WTC11 (cell line): Measurements from ENCODE around the gene IL17RA. TPM values are rescaled to one million over a fixed set of nuclear protein-coding genes. Genes with fewer than 3 reads are reported as not detected.

Source experiments
- ATAC-seq: fragments of 200-7000 bp; cut with Tn5 transposase; 2 replicates; pipeline ENCODE4 v1.10.0; 2021; ENCODE audit warnings: mild to moderate bottlenecking, moderate library complexity
- CTCF ChIA-PET: fragments of 300-600 bp; sonication (Branson Sonifier 250); formaldehyde crosslinking; loops from one replicate; lab custom pipeline; 2021; ENCODE audit warnings: antibody characterized with exemption; lab: Charles Lee
- POLR2A ChIA-PET: fragments of 350-600 bp; sonication (Branson Sonifier 250); formaldehyde crosslinking; loops from one replicate; lab custom pipeline; 2021; ENCODE audit warnings: antibody characterized with exemption; lab: Charles Lee
- DNase-seq: peaks from one replicate; pipeline ENCODE4 v3.0.0; 2021; ENCODE audit warnings: low spot score
- H3K27ac Mint-ChIP-seq: 2 replicates; pipeline ENCODE4 v1.8.0; 2021; ENCODE audit warnings: mixed read lengths
- H3K27me3 Mint-ChIP-seq: 2 replicates; pipeline ENCODE4 v1.8.0; 2021; ENCODE audit warnings: low read depth, mild to moderate bottlenecking, moderate library complexity, mixed read lengths
- H3K36me3 Mint-ChIP-seq: 2 replicates; pipeline ENCODE4 v1.8.0; 2021; ENCODE audit warnings: mixed read lengths
- H3K4me1 Mint-ChIP-seq: 2 replicates; pipeline ENCODE4 v1.8.0; 2022; ENCODE audit warnings: mixed read lengths
- H3K4me3 Mint-ChIP-seq: 2 replicates; pipeline ENCODE4 v1.8.0; 2021; ENCODE audit warnings: mild to moderate bottlenecking, moderate library complexity, mixed read lengths
- H3K9me3 Mint-ChIP-seq: 2 replicates; pipeline ENCODE4 v1.8.0; 2021; ENCODE audit warnings: mixed read lengths
- CREM ChIP-seq: sonication (generic); formaldehyde crosslinking; IDR thresholded peaks from 2 replicates; pipeline ENCODE4 v1.8.1; 2022; ENCODE audit warnings: mild to moderate bottlenecking, missing genetic modification reagents, moderate library complexity
- EMX1 ChIP-seq: fragments of 250-450 bp; sonication (Bioruptor Pico); IDR thresholded peaks from 2 replicates; pipeline ENCODE4 v1.8.0; 2021; ENCODE audit warnings: mild to moderate bottlenecking
- FOXK1 ChIP-seq: sonication (generic); formaldehyde crosslinking; IDR thresholded peaks from 2 replicates; pipeline ENCODE4 v1.8.0; 2022; ENCODE audit warnings: mild to moderate bottlenecking, moderate library complexity, missing genetic modification reagents
- GABPB1 ChIP-seq: sonication (generic); formaldehyde crosslinking; IDR thresholded peaks from 2 replicates; pipeline ENCODE4 v1.8.1; 2023; ENCODE audit warnings: mild to moderate bottlenecking, missing genetic modification reagents
- MYBL2 ChIP-seq: sonication (generic); formaldehyde crosslinking; IDR thresholded peaks from 2 replicates; pipeline ENCODE4 v1.8.1; 2023; ENCODE audit warnings: mild to moderate bottlenecking, moderate library complexity, missing genetic modification reagents
- NFATC4 ChIP-seq: fragments of 250-450 bp; sonication (Bioruptor Pico); IDR thresholded peaks from 2 replicates; pipeline ENCODE4 v1.9.0; 2021; ENCODE audit warnings: mild to moderate bottlenecking
- NFE2L1 ChIP-seq: sonication (generic); formaldehyde crosslinking; IDR thresholded peaks from 2 replicates; pipeline ENCODE4 v1.8.1; 2023; ENCODE audit warnings: missing genetic modification reagents
- NR1H2 ChIP-seq: sonication (generic); formaldehyde crosslinking; IDR thresholded peaks from 2 replicates; pipeline ENCODE4 v1.9.0; 2021; ENCODE audit warnings: mild to moderate bottlenecking, moderate library complexity, missing genetic modification reagents
- NR2C2 ChIP-seq: sonication (generic); formaldehyde crosslinking; IDR thresholded peaks from 2 replicates; pipeline ENCODE4 v1.8.0; 2022; ENCODE audit warnings: mild to moderate bottlenecking, missing genetic modification reagents
- TCF7 ChIP-seq: sonication (generic); formaldehyde crosslinking; IDR thresholded peaks from 2 replicates; pipeline ENCODE4 v1.8.0; 2022; ENCODE audit warnings: mild to moderate bottlenecking, low read depth, missing genetic modification reagents, moderate library complexity
- ZNF232 ChIP-seq: sonication (generic); formaldehyde crosslinking; IDR thresholded peaks from 2 replicates; pipeline ENCODE4 v1.8.0; 2022; ENCODE audit warnings: mild to moderate bottlenecking, missing genetic modification reagents
- ZNF317 ChIP-seq: sonication (generic); formaldehyde crosslinking; IDR thresholded peaks from 2 replicates; pipeline ENCODE4 v1.8.1; 2023; ENCODE audit warnings: low read depth, mild to moderate bottlenecking, moderate library complexity, missing genetic modification reagents, borderline replicate concordance
- ZNF671 ChIP-seq: fragments of 250-450 bp; sonication (Bioruptor Pico); IDR thresholded peaks from 2 replicates; pipeline ENCODE4 v1.8.0; 2021; ENCODE audit warnings: mild to moderate bottlenecking
- total RNA-seq: library from RNA; stranded (reverse); gene quantifications from 3 replicates; pipeline ENCODE4 v1.2.3, GENCODE V29; 2021
- TF ChIP-seq, protein P1 (sequence below): fragments of 250-450 bp; sonication (Bioruptor Pico); IDR thresholded peaks from 2 replicates; pipeline ENCODE4 v1.9.0; 2021; ENCODE audit warnings: mild to moderate bottlenecking
- TF ChIP-seq, protein P2 (sequence below): fragments of 250-450 bp; sonication (Bioruptor Pico); IDR thresholded peaks from 2 replicates; pipeline ENCODE4 v1.8.0; 2021; ENCODE audit warnings: mild to moderate bottlenecking
- TF ChIP-seq, protein P3 (sequence below): sonication (generic); formaldehyde crosslinking; IDR thresholded peaks from 2 replicates; pipeline ENCODE4 v1.8.0; 2022; ENCODE audit warnings: missing genetic modification reagents
- TF ChIP-seq, protein P4 (sequence below): sonication (generic); formaldehyde crosslinking; IDR thresholded peaks from 2 replicates; pipeline ENCODE4 v1.8.0; 2022; ENCODE audit warnings: mild to moderate bottlenecking, missing genetic modification reagents
- TF ChIP-seq, protein P5 (sequence below): sonication (generic); formaldehyde crosslinking; IDR thresholded peaks from 2 replicates; pipeline ENCODE4 v1.8.1; 2023; ENCODE audit warnings: mild to moderate bottlenecking, missing genetic modification reagents, moderate library complexity

Gene IL17RA
- total RNA-seq, 1 experiment from 2014 or later: 7.9 TPM

DNA sequence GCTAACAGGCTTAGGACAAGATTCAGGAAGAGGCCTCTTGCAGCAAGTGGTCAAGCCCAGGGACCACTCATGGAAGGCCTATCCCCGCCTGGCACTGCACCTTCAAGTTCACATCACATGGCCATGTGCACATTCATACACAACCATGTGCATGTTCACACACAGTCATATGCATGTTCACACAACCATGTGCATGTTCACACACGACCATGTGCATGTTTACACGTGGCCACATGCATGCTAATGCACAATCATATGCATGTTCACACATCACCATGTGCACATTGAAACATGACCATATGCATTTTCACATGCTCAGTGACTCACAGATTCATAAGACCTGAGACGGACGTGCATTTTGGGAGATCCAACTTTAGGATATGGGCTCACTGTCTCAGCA, 28.7 kb upstream of the IL17RA start:
- no peaks in the 10 kb centered on the region for H3K36me3 Mint-ChIP-seq
- H3K27me3 Mint-ChIP-seq: peaks cover 16% of the 10 kb centered on the region
- no peak overlapping the region for H3K4me3 Mint-ChIP-seq
- ChIA-PET POLR2A (no interaction called here), CTCF (no interaction called here)
- H3K9me3 Mint-ChIP-seq: peaks cover 9% of the 10 kb centered on the region
- TF ChIP-seq NFE2L1 (CRISPR knock-in tag): no peak
- TF ChIP-seq EMX1 (CRISPR knock-in tag): no peak
- TF ChIP-seq, protein P1, sequence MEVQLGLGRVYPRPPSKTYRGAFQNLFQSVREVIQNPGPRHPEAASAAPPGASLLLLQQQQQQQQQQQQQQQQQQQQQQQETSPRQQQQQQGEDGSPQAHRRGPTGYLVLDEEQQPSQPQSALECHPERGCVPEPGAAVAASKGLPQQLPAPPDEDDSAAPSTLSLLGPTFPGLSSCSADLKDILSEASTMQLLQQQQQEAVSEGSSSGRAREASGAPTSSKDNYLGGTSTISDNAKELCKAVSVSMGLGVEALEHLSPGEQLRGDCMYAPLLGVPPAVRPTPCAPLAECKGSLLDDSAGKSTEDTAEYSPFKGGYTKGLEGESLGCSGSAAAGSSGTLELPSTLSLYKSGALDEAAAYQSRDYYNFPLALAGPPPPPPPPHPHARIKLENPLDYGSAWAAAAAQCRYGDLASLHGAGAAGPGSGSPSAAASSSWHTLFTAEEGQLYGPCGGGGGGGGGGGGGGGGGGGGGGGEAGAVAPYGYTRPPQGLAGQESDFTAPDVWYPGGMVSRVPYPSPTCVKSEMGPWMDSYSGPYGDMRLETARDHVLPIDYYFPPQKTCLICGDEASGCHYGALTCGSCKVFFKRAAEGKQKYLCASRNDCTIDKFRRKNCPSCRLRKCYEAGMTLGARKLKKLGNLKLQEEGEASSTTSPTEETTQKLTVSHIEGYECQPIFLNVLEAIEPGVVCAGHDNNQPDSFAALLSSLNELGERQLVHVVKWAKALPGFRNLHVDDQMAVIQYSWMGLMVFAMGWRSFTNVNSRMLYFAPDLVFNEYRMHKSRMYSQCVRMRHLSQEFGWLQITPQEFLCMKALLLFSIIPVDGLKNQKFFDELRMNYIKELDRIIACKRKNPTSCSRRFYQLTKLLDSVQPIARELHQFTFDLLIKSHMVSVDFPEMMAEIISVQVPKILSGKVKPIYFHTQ (CRISPR knock-in tag): no peak
- TF ChIP-seq, protein P2, sequence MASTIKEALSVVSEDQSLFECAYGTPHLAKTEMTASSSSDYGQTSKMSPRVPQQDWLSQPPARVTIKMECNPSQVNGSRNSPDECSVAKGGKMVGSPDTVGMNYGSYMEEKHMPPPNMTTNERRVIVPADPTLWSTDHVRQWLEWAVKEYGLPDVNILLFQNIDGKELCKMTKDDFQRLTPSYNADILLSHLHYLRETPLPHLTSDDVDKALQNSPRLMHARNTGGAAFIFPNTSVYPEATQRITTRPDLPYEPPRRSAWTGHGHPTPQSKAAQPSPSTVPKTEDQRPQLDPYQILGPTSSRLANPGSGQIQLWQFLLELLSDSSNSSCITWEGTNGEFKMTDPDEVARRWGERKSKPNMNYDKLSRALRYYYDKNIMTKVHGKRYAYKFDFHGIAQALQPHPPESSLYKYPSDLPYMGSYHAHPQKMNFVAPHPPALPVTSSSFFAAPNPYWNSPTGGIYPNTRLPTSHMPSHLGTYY (CRISPR knock-in tag): no peak
- no peak for TF ChIP-seq NR1H2 (CRISPR knock-in tag)
- TF ChIP-seq CREM: no peak
- no peak for TF ChIP-seq MYBL2
- TF ChIP-seq, protein P3, sequence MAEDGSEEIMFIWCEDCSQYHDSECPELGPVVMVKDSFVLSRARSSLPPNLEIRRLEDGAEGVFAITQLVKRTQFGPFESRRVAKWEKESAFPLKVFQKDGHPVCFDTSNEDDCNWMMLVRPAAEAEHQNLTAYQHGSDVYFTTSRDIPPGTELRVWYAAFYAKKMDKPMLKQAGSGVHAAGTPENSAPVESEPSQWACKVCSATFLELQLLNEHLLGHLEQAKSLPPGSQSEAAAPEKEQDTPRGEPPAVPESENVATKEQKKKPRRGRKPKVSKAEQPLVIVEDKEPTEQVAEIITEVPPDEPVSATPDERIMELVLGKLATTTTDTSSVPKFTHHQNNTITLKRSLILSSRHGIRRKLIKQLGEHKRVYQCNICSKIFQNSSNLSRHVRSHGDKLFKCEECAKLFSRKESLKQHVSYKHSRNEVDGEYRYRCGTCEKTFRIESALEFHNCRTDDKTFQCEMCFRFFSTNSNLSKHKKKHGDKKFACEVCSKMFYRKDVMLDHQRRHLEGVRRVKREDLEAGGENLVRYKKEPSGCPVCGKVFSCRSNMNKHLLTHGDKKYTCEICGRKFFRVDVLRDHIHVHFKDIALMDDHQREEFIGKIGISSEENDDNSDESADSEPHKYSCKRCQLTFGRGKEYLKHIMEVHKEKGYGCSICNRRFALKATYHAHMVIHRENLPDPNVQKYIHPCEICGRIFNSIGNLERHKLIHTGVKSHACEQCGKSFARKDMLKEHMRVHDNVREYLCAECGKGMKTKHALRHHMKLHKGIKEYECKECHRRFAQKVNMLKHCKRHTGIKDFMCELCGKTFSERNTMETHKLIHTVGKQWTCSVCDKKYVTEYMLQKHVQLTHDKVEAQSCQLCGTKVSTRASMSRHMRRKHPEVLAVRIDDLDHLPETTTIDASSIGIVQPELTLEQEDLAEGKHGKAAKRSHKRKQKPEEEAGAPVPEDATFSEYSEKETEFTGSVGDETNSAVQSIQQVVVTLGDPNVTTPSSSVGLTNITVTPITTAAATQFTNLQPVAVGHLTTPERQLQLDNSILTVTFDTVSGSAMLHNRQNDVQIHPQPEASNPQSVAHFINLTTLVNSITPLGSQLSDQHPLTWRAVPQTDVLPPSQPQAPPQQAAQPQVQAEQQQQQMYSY (CRISPR knock-in tag): no peak
- no peak for TF ChIP-seq NFATC4 (CRISPR knock-in tag)
- no peaks in the 10 kb centered on the region for H3K4me1 Mint-ChIP-seq
- H3K27ac Mint-ChIP-seq: no peak overlapping the region
- DNase-seq (no peak), ATAC-seq (no peak)

DNA sequence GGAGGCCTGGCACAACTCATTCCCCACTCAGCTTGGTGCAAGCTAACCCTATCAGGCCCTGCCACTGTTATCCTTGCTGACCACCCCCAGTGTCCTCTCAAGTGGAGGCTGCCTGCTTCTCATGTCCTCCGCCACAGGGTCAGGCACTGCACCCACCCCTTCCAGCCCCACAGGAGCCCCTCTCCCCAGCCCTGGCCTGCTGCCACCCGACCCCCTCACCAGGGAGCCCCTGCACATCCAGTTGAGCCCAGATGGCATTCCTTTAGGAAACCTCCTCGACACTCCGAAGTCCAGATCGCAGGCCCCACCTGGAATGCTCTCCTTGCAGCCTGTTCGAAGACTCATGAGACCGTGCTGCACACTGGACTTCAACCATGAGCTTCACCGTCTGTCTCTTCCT, 28.0 kb upstream of the IL17RA start:
- CTCF ChIA-PET: interaction anchor here (2.2 to 2.6 kb wide), 3 partner anchors 12 to 140 kb away, joined by 15 to 36 read pairs (median 23); no protein-coding TSS in a partner anchor
- Mint-ChIP-seq H3K36me3 (no peaks in the 10 kb centered on the region), H3K9me3 (peaks cover 1% of the 10 kb centered on the region)
- no peak for TF ChIP-seq TCF7
- no peak for TF ChIP-seq ZNF317 (CRISPR knock-in tag)
- no peak for TF ChIP-seq ZNF671 (CRISPR knock-in tag)
- no peak for TF ChIP-seq ZNF232 (CRISPR knock-in tag)
- TF ChIP-seq, protein P4, sequence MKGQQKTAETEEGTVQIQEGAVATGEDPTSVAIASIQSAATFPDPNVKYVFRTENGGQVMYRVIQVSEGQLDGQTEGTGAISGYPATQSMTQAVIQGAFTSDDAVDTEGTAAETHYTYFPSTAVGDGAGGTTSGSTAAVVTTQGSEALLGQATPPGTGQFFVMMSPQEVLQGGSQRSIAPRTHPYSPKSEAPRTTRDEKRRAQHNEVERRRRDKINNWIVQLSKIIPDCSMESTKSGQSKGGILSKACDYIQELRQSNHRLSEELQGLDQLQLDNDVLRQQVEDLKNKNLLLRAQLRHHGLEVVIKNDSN (CRISPR knock-in tag): no peak
- no peak for TF ChIP-seq NR2C2 (CRISPR knock-in tag)
- no peak for TF ChIP-seq FOXK1
- TF ChIP-seq GABPB1 (CRISPR knock-in tag): no peak
- TF ChIP-seq CREM: no peak
- TF ChIP-seq, protein P5, sequence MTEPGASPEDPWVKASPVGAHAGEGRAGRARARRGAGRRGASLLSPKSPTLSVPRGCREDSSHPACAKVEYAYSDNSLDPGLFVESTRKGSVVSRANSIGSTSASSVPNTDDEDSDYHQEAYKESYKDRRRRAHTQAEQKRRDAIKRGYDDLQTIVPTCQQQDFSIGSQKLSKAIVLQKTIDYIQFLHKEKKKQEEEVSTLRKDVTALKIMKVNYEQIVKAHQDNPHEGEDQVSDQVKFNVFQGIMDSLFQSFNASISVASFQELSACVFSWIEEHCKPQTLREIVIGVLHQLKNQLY: no peak
- TF ChIP-seq, all 79 proteins: peak for 0
- ATAC-seq: no peak
- H3K27me3 Mint-ChIP-seq: peaks cover 17% of the 10 kb centered on the region
- H3K4me1 Mint-ChIP-seq: no peaks in the 10 kb centered on the region
- POLR2A ChIA-PET: no interaction called here
- H3K4me3 Mint-ChIP-seq: no peak overlapping the region
- no peak for DNase-seq
- H3K27ac Mint-ChIP-seq: no peak overlapping the region
